Gastrocnemius medialis (tissue), 4 donors: Measurements from ENCODE around the gene GARNL3.

Source experiments
- POLR2A ChIP-seq, 2 donors: fragments of 450-650 bp; IDR thresholded peaks; one replicate each; pipeline ENCODE4 v1.6.1; 2017; ENCODE audit warnings: antibody characterized with exemption in 2 of 2, mild to moderate bottlenecking in 2 of 2, moderate library complexity in 2 of 2
- TF ChIP-seq, protein P1 (sequence below), 5 experiments: fragments of 450-650 bp in 3 of 5; fragments of 200-600 bp in 2 of 5; sonication (generic) in 2 of 5; IDR thresholded peaks in 4 of 5; conservative IDR thresholded peaks in 1 of 5; 1 replicate in 4 of 5; 2 replicates in 1 of 5; pipeline ENCODE4 v1.5.1; 2016 to 2019; ENCODE audit warnings: antibody characterized with exemption in 5 of 5, mild to moderate bottlenecking in 3 of 5, moderate library complexity in 3 of 5

GRCh38 chr9:127365461-127365860 lies 100.9 kb downstream of the GARNL3 start:
- TF ChIP-seq, protein P1, sequence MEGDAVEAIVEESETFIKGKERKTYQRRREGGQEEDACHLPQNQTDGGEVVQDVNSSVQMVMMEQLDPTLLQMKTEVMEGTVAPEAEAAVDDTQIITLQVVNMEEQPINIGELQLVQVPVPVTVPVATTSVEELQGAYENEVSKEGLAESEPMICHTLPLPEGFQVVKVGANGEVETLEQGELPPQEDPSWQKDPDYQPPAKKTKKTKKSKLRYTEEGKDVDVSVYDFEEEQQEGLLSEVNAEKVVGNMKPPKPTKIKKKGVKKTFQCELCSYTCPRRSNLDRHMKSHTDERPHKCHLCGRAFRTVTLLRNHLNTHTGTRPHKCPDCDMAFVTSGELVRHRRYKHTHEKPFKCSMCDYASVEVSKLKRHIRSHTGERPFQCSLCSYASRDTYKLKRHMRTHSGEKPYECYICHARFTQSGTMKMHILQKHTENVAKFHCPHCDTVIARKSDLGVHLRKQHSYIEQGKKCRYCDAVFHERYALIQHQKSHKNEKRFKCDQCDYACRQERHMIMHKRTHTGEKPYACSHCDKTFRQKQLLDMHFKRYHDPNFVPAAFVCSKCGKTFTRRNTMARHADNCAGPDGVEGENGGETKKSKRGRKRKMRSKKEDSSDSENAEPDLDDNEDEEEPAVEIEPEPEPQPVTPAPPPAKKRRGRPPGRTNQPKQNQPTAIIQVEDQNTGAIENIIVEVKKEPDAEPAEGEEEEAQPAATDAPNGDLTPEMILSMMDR (IDR thresholded peaks at IDR 0.05 in 4 of 5, conservative IDR thresholded peaks at IDR 0.05 in 1 of 5): no peak
- no peak for TF ChIP-seq POLR2A (IDR thresholded peaks at IDR 0.05)
